ENCODE measurements around the gene TMEM238.
"Not testable (repeated sequence)": the region's sequence is repeated elsewhere in the genome, so short reads cannot be mapped to it uniquely, and the experiment has no call there.

Gene TMEM238

DNA sequence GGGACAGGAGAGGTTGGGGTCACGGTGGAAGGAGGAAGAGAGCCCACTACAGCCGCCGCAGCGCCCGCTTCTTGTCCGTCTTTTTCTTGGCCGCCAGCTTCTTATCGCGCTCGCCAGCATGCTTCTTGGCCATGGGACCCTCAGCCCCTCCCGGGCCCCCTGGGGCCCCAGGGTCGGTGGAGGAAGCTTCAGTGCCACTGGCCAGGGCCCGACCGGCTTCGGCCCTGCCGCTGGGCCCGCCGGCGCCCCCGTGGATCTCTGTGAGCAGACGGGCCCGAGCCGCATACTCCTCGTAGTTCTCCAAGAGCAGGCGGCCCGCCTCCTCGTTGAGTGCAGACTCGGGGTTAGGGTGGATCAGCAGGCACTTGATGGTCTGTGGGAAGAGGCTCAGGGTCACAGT, 17.3 kb upstream of the TMEM238 start:
- not testable (repeated sequence) for DNase-seq (ENCODE audit: low spot score)

DNA sequence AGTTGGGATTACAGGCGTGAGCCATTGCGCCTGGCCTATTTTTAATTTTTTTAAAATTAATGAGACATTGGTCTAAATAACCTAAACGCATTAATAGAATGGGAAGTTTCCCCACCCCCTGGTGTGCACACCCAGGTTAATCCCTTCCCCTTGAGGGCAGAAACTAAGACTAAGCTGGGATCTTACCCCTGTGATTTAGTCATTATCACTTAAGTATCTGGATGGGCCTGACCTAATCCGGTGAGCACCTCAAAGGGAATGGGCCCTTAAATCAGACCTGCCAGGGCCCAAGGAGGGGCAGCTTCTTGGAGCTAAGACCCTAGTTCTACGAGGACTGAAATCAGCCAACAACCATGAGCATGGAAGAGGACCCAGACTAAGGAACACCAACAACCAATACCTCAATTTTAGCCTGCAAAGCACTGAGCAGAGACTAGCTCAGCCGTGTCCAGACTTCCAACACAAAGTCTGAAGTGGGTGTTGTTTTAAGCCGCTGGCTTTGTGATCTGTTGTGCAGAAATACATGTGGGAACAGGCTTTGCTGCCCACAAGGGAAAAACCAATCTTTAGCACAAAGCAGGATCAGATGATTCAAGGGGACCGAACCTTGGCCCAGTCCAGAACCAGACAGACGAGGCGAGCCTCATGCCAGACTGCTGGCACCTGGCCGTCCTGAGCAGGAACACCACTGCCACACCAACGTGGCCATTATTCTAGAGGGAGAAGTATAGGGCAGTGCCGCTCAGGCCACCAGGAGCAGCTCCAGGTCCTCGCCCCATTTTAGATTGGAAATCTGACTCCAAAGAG, 16.4 kb upstream of the TMEM238 start:
- DNase-seq (ENCODE audit: low spot score) = no peak

DNA sequence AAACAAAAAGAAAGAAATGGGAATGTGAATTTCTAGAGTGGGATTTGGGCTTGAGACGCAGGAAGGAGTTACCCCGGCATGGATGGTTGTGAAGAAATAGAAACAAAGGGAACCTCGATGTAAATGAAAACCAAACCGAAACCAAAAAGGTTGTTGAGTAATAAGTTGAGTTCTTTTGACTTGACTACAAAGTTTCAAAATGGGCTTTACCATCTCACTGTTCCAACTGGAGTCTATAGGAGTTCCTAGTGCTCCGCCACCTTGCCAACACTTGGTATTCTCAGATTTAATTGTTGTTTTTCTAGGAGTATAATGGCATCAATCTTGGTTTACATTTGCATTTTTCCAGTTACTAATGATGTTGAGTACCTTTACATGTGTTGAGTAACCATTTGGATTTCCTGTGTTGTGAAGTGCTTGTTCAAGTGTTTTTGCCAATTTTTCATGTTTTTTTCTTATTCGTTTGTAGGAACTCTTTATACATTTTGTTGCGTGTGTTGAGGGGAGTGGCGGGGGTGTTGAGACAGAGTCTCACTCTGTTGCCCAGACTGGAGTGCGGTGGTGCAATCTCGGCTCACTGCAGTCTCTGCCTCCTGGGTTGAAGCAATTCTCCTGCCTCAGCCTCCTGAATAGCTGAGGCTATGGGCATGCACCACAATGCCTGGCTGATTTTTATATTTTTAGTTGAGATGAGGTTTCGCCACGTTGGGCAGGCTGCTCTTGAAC, 14.3 kb upstream of the TMEM238 start:
- no peak for DNase-seq (ENCODE audit: low spot score)

DNA sequence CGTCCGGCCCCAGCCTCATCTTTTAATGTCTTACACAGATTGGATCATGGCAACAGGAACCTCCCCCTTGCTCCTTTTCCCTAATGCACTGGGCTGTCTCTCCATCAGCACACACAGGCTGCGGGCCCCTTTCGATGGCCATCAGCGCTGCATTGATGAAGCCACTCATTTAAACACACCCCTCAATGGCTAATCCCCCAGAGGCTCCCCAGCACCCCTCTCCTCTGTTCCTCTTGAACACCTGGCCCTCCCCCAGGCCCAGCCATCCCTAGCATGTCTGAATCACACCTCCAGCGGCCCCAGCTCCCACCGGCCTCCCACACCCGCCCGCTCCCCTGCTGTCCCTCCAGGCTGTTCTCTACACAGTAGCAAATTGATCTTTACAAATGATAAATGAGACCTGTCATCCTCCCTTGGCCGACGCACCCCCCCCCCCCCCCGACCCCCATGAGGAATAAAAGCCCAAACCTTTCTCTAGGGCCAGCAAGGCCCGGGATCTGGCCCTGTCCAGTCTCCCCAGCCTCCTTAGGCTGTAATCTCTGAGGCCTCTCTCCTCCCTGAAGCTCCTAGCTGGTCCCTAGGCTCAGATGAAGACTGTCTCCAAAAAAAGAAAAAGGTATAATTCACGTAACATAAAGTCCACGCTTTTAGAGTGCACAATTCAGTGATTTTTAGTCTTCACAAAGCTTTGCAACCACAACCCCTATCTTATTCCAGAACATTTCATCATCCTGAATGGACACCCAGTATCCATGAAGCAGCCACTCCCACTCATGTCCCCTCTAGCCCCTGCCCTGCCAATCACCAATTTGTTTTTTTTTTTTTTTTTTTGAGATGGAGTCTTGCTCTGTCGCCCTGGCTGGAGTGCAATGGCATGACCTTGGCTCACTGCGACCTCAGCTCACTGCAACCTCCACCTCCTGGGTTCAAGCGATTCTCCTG, 9.0 kb upstream of the TMEM238 start:
- no peak for DNase-seq (ENCODE audit: low spot score)

DNA sequence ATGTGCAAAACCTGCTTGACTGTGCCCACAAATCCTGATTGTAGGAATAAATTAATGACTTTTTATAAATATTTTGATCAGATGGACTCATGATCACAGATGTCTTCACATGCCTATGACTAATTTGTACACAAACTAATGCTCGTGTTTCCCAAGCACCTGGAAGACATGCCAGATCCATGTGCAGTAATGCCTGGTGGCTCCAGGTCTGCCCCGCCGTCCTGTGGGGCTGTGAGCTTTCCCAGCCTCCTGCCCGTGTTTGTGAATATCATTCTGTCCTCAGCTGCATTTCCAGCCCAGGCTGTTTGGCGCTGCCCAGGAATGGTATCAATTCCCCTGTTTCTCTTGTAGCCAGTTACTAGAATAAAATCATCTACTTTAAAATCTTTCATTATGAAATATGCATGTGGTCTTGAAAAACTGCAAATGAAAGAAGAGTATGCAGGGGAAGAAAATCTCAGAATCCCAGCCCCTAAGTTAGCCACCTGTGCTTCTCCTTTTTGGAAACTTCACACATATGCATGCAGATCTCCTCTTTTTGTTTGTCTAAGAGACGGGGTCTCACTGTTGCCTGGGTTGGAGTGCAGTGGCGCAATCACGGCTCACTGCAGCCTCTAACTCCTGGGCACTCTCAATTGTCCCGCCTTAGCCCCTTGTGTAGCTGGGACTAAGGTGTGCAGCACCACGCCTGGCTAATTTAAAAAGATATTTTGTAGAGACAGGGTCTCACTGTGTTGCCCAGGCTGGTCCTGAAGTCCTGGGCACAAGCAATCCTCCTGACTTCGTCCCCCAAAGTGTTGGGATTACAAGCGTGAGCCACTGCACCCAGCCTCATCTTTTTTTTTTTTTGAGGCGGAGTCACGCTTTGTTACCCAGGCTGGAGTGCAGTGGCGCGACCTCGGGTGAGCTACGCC, 7.9 kb upstream of the TMEM238 start:
- no peak for DNase-seq (ENCODE audit: low spot score)

DNA sequence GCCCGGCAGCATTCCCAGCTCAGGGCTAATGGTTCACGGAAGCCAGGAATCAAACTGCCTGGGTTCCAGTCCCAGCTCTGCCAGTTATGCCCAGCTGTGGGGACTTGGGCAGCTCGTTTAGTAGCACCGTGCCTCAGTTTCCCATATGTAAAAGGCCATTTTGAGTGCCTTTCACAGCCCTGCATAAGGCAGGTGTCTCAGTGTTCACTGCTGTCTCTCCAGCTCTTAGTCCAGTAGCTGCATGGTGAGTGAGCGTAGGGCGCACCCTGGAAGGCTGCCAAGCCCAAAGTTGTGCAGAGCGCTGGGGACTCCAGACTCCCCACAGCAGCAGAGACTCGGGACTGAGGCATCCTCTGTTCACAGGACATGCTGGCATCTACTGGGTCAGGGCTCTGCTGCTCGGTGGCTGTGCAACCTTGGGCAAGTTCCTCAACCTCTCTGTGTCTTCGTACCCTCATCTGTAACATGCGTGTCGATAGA, 7.1 kb upstream of the TMEM238 start:
- DNase-seq (ENCODE audit: low spot score) = no peak

DNA sequence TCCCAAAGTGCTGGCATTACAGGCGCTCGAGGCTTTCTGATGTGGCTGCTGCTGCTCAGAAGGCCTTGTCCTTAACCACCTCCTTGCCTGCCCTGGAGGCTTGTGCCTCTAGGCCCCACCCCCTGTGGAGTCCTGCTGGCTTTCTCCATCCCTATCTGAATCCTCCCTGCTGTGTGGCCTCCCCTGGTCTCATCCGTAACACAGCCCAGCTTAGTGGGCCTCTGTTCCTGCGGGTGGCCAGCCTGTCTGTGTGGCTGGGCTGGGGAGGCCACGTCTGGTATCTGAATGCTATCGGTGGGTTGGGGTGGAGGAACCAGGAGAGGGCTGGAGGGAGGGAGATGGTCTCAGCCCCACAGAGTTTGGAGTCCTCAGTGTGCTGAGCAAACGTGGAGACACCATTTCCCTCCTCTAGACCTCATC, 6.4 kb upstream of the TMEM238 start:
- no peak for DNase-seq (ENCODE audit: low spot score)

DNA sequence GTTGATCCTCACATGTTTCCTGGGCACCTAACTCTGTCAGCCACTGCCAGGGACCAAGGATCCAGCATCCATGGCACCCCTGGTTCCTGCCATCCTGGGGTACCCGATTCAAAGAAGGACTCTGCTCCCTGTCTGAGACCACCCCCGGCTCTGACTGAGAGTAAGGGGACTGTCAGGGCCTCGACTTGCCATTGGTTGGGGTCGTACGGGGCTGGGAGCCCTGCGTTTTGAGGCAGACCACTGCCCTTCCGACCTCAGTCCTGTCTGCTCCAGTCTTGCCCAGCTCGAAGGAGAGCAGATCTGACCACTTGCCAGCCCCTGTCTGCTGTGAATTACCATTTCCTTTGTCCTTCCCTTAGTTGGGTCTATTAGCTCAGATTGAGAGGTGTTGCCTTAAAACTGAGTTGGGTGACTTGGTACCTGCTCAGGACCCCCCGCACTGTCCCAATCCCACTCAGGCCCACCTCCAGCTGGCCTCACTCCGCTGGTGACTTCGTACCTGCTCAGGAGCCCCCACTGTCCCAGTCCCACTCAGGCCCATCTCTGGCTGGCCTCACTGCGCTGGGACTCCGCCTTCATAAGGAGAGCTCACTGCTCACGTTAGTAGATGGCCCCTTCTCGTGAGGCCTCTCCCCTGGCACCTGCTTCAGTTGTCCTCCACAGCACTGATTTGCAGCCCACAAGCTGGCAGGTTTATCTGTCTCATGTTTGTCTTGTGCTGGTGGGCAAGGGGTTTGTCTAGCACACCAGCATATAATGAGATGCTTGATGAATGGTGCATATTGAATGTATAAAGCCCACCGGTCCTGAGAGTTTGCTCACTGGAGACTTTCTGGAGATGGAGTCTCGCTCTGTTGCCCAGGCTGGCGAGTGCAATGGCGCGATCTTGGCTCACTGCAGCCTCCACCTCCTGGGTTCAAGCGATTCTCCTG, 5.6 kb upstream of the TMEM238 start:
- DNase-seq (ENCODE audit: low spot score) = no peak

DNA sequence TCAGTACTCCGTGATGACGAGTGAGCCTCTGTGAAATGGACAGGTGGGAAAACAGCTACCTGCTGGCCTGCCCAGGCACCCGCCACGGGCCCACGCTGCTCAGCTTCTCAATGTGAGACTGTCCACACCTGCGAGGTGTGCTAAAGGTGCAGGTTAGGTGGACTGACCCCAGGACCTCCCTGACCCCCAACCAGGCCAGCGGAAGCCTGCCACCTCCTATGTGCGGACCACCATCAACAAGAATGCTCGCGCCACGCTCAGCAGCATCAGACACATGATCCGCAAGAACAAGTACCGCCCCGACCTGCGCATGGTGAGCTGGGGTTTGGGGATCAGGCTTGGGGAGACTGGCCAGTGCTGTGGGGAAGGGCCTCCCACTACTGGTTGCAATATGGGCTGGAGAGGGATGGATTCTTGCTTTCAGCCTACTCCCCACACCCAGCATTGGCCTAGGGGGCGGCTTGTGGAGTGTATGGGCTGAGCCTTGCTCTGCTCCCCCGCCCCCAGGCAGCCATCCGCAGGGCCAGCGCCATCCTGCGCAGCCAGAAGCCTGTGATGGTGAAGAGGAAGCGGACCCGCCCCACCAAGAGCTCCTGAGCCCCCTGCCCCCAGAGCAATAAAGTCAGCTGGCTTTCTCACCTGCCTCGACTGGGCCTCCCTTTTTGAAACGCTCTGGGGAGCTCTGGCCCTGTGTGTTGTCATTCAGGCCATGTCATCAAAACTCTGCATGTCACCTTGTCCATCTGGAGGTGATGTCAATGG, 3.8 kb upstream of the TMEM238 start:
- no peak for DNase-seq (ENCODE audit: low spot score)

DNA sequence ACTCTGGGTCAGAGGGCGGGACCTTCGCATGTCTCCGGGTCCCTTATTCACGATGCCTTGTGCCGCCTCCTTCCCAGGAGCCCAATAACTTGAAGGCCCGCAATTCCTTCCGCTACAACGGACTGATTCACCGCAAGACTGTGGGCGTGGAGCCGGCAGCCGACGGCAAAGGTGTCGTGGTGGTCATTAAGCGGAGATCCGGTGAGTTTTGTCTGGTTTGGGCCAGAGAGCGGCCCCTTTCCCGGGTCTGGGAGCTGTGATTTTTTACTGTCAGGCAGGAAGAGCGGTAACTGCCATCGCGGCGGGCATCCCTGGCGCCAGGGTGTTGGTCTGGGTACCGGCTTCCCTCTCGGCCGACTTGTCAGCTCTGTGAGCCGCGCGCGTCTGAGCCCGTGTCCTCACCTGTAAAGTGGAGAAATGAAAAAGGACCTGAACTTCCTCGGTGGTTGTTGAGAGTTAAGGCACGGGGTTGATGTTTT, 2.4 kb upstream of the TMEM238 start:
- DNase-seq (ENCODE audit: low spot score) = no peak

DNA sequence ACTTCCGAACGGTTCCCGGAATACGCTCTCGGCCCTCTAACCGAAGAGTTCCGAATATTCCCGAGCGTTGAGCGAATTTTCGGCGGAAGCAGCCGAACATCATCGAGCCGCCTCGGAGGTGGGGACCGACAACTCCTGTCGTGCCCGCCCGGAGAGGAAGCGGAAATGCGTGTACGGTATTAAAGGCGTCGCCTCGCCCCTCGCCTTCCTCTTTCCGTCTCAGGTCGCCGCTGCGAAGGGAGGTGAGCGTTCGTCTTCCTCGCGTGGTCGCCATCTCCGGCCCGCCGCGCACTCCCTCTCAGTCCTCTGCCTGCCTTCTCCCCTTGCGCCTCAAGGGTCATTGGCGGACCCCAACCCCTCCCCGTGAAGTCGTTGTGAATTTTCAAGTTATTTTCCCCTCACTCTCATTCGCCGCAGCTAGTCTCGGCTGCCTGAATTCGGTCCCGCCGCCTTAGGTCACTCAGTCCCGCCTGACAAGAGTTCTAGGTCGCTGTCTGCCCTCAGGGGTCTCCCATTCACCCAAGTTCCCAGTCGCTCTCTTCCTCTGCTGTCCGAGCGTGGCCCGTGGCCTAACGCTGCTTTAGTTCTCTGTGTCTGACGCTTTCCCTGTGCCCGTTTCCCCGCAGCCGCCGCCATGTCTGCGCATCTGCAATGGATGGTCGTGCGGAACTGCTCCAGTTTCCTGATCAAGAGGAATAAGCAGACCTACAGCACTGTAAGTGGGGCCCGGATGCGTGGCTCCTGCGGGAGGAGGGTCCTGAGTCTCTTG, 1.8 kb upstream of the TMEM238 start, which contains the start of gene RPL28:
Gene RPL28 (plus strand): TSS at position 209 of the 769 bp plus-strand sequence. CDS start 426 bp downstream, at position 635.
- DNase-seq (ENCODE audit: low spot score) = peak; percentile 98

DNA sequence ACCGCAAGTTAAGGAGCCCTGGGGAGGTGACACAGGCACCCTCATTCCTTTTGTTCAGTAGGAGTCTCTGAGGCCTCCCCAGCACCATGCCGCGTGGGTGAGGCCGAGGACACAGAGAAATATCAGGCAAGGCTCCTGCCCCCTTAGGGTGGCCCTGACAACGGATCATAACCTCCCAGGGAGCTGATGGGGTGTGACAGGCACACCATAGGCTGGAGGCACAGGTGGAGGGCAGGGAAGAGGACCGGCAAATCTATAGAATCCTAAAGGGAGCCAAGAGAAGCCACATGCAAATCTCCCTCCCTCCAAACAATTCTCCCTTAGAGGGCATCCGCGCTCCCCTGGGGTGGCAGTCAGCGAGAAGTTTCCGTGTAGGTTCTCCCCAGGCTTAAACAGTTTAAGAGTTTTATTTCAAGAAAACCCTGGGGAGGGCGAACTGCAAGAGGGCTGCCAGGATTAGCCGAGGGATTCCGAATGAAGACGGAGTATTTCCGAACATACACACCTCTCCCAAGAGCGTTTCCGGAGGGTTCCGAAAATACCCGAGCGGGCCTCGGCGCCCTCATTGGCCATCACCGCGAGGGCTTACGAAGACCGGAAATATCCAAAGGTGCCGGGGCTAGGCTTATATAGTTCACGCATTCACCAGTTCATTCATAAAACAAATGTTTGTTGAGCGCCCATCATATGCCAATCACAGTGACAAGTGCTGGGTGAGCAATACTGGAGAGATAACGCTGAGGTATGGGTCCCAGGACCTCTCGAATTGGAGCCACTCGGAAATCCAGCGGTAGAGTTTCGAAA, 1.0 kb upstream of the TMEM238 start:
- DNase-seq (ENCODE audit: low spot score) = peak; percentile 92

DNA sequence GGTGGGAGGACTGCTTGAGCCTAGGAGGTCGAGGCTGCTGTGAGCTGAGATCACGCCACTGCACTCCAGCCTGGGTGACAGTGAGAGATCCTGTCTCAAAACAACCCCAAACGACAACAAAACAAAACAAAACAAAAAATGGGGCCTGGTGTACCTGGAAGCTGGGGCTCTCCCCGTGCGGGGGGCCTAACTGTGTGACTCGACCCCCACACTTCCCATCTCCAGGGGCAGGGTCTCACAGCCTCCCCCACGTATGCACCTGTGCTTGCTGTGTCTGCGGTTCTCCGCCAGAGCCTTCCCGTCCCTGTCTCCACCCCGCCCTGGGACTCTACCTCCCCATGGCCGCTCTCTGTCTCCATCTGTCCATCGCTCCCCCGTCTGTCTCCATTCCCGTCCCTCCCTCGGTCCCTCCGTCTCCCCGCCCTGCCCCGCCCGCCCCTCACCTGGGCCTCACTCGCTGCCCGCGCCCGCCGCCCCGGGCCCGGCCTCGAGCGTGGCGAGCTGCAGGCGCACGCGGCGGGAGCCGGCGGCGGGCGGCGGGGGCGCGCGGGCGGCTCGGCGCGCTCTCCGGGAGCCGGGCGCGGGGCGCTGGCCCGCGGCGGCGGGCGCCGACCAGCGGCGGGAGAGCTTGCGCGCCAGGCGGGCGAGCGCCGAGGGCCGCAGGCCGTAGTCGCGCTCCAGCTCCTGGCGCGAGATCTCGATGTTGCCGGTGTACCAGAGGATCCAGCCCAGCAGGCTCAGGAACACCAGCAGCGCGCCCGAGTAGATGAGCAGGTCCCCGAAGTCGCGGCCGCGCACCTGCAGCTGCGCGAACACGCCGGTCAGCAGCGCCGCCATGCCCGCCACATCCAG, 587 bp downstream of the TMEM238 start:
- DNase-seq (ENCODE audit: low spot score) = peak; percentile 63

DNA sequence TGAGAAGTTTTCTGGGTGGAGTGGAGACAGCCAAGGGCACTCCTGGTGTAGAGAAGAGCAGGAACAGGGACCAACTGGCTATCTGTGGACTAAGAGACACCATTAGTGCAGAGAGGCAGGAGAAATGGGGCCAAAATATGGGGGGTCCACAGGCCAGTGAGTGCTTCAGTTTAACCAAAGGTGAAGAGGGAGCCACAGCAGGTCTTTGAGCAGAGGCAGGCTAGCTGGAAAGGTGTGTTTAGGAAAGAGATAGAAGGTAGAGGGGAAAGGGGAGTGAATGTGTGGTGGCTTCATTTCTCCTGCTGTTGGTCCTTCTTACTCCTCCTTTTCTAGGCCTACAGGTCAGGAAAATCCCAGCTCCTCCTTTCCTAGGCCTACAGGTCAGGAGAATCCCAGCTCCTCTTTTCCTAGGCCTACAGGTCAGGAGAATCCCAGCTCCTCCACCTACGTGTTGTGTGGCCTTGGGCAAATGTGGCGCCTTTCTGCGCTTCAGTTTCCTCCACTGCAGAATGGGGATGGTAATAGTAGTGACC, 1.5 kb downstream of the TMEM238 start:
- DNase-seq (ENCODE audit: low spot score) = no peak

DNA sequence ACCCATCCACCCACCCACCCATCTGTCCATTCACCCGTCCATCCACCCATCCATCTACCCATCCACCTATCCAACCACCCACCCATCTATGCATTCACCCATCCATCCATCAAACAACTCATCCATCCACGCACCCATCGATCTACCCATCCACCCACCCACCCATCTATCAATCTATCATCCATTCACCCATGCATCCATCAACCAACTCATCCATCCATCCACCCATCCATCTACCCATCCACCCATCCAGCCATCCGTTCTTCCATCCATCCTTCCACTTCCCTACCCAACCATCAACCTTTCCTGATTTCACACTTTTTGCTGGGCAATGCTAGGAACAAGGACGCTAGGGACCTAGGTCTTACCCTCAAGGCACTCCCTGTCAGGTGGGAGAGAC, 2.1 kb downstream of the TMEM238 start:
- no peak for DNase-seq (ENCODE audit: low spot score)

DNA sequence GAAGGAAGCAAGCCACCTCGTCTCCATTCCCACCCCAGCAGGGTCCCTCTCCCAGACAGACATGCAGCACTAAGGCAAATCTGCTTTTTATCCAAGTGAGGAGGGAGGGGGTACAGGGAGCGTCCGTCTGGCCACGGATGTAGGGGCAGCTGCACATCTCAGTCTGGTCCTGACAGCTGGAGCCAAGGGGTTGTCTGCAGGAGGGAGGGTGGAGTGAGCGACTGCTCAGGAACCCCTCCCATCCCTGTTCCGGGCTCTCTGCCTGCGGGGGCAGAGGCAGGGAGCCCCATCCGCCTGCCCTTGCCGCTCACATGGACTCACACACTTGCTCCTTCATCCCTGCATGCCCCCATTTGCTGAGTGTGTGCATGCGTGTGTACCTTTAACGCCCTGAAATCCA, 4.9 kb downstream of the TMEM238 start:
- DNase-seq (ENCODE audit: low spot score) = no peak
